Breast epithelium (tissue), 3 donors: ENCODE measurements around the gene LILRB2.
"Not testable (repeated sequence)": the region's sequence is repeated elsewhere in the genome, so short reads cannot be mapped to it uniquely, and the experiment has no call there.

Experiments
- CTCF ChIP-seq, 3 donors: fragments of 450-650 bp; IDR thresholded peaks; one replicate each; pipeline ENCODE4 v1.5.1; 2016 to 2017; ENCODE audit warnings: antibody characterized with exemption in 3 of 3, mild to moderate bottlenecking in 3 of 3, moderate library complexity in 3 of 3
- POLR2A ChIP-seq: fragments of 450-650 bp; IDR thresholded peaks from one replicate; pipeline ENCODE4 v1.6.1; 2016; ENCODE audit warnings: antibody characterized with exemption, mild to moderate bottlenecking, moderate library complexity
- POLR2AphosphoS5 ChIP-seq, 3 donors: sonication (generic); formaldehyde crosslinking; IDR thresholded peaks; one replicate each; pipeline ENCODE4 v1.6.1; 2017; ENCODE audit warnings: antibody characterized with exemption in 3 of 3

- TF ChIP-seq CTCF (IDR thresholded peaks at IDR 0.05); POLR2A; POLR2AphosphoS5 (IDR thresholded peaks at IDR 0.05): not testable (repeated sequence)
These were observed 40.3 kb downstream of the LILRB2 start for GRCh38 chr19:54240372-54241336.
